ENCODE data around the gene MGME1. TPM values are rescaled to one million over a fixed set of nuclear protein-coding genes. Genes with fewer than 3 reads are reported as not detected.
"Not testable (repeated sequence)": the region's sequence is repeated elsewhere in the genome, so short reads cannot be mapped to it uniquely, and the experiment has no call there.

The MGME1 gene
- polyA plus RNA-seq, 10 donors: 14.8 to 23.6 (median 19.5) TPM

DNA sequence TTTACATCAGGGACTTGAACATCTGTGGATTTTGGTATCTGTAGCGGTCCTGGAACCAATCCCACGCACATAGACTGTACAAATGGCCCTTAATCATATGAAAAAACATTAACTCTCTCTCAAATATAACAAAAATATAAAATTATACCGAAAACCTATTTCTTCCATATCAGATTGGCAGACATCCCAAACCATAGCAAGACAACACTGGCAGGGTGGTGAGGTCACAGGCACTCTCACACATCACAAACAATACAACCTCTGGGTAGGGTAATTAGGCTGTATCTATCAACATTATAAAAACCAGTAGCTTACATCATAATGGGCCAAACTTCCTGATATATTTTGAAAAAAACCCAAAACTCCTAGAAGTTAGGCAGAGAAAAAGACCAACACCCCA lies 48.0 kb downstream of the MGME1 start:
- DNase-seq: no peak

DNA sequence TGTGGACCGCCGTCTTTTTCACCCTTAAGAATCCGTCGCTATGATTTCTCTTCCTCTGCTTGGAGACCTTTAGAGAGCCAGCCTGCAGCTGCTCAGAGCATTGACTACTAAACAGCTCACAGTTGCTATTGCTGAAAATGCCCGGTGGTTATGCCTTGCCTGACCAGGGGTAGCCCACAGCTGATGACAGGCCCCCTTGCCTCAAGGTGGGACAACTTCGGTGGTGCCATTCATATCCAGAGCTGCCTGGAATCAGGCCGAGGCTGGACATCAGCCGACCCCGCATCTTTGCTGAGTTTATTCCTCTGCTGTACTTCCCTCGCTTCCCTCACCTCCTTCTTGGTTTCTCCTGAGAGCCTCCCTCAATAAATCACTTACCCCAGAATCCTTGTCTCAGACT lies 49.3 kb downstream of the MGME1 start:
- DNase-seq: no peak

DNA sequence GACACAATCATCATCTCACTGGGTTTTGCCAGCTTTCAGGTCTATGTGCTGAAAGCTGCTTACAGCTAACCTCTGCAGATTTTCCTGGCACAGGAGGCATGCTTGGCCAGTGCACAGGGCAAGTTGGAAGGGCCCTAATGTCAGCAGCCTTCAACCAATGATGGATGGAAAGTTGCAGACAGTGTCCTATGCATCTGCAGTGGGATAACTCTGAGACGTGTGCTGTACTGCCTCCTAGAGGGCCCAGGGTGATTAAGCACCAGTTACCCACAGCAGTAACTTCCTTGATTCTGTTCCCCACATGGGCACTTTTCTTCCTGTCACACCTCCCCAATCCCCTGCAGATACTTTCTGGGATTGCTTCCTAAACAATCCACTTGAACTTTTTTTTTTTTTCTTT lies 50.2 kb downstream of the MGME1 start:
- DNase-seq: no peak

DNA sequence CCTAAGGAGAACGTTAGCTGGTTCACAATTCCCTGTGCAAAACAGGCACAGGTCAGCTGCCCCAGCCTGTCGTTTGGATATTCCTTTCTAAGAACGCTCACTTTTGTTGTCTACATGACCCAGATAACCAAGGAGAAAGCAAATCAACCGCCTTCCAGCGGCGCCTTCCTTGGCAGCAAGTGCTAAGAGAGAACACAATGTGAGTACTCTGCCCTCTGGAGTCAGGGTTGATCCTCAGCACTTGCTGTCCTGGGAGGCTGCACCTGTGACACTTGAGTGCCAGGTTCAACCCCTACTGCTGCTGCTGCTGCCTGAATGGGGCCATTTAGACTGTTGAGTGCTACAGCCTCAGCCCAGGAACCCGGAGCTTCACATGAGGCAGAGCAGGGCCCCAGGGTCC lies 52.1 kb downstream of the MGME1 start:
- DNase-seq: no peak

DNA sequence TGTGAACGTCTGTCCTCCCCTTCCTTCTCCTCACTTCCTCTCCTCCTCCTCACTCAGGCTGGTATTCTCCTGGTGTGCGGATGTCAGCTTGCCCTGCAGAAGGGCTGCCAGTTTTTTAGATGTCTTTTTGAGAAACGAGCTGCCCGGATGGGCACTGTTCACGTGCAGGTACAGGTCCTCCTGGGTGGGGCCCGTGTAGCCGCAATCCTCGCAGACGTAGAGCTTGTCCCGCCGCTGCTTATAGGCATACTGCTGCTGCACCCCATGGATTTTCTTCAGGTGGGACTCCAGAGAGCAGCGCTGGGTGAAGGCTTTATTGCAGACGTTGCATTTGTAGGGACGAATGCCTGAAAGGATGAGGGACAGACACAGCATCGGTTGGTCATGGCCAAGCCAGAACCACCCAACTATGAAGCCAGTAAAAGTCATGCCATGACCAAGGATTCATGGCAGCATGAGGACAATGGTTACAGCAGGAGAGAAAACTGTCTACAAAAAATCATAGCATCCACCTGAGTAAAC lies 55.8 kb downstream of the MGME1 start:
- no peak for DNase-seq

DNA sequence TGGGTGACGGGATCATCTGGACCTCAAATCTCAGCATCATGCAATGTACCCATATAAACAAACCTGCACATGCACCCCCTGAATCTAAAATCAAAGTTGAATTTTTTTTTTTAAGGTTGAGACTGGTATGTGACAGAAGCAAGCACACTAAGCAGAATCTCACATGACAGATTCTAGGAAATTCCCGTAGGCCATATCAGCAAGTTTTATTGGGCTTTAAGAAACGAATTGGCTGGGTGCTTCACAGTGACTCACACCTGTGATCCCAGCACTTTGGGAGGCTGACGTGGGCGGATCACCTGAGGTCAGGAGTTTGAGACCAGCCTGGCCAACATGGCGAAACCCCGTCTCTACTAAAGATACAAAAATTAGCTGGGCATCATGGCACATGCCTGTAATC lies 58.2 kb downstream of the MGME1 start:
- not testable (repeated sequence) for DNase-seq

DNA sequence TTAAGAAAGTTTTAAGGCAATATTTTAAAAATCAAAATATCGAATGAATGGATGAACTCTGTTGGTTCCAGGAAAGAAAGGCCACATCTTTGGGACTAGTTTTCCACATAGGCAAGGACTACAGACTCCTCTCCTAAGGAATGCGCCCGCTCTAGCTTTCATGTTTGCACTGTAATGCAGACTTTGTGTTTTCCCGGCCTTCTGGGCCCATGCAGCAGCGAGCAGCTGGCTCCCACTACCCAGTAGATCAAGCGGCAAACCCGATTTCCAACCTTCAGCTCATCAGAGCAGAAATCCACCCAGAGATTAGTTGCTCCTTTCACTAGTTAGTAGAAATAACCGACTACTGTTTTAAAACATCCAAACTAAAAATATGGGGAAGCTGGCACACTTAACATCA lies 61.2 kb downstream of the MGME1 start:
- DNase-seq: no peak

DNA sequence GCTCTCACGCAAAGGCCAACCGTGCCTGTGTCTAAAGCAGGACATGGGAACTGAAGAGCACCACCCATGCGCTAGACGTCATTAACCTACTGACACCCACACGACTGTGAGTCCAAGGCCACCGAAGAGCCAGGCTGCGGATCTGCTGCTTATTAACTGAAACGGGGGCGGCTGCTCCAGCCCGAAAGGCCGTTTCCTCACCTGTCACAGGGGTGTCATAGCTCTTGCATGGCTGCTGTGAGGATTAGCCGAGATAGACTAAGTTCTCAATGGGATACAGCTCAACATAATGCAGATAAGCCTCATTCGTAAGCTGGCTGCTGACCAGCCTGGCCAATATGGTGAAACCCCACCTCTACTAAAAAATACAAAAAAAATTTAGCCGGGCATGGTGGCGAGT lies 62.2 kb downstream of the MGME1 start:
- DNase-seq: no peak

DNA sequence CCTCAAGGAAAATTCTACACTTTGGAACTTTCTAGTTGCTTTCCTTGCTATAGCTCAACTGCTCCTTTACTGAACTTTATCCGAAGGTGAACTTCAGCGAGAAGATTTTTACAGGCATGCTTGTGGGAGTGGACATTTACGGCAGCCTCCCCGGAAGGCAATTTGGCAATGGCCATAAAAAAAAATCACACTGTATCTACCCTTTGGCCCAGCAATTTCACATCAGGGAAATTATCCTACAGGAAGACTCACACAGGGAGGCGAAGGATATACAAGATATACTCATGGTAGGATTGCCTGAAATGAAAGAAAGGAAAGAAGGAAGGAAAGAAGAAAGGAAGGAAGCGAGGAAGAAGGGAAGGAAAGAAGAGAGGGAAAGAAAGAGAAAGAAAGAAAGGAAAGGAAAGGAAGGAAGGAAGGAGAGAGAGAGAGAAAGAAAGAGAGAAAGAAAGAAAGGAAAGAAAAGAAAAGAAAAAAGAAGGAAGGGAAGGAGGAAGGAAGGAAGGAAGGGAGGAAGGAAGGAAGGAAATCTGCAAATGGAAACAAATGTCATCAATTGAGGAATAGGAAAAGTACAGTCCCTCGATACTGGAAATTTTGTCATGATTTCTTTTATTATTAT lies 63.2 kb downstream of the MGME1 start:
- DNase-seq: no peak

DNA sequence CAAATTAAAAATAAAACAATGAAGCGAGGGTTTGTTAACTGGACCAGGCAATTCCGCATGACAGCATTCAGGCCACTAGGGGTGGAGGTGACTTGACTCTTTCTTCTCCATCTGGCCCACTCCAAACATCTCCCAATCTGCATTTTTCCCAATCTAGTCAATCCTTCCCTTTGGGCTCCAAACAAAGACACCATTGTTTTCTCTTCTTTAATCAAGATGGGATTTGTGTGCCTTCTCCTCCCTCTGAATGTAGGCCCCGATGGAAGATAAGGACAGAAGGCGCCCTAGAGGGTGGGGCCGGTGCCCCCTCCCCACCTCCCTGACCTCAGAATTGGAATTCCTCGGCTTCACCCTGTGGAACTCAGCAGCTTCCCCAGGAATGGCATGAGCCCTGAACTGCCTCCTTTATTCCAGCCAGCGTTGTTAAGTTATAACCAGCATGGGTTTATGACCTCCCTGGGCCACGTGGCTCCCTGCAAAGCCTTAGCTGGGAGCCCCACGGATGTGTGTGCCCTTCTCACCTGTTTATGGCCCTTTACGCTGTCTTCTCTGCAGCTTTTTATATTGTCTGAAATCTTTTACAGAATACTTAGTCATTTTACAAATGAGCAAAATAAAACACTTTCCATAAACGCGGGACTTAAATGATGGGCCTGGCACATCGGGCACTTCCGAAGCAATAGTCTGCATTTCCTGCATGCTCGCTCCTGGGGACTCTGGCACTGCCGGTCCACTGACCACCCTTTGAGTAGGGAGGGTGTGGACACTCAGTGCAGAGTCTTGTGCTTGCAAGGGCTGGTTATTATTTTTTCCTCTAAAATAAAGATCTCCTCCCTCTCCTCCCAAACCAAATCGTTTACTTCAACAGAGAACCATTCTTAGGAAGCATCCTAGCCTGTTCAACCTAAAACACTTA lies 64.4 kb downstream of the MGME1 start:
- no peak for DNase-seq

DNA sequence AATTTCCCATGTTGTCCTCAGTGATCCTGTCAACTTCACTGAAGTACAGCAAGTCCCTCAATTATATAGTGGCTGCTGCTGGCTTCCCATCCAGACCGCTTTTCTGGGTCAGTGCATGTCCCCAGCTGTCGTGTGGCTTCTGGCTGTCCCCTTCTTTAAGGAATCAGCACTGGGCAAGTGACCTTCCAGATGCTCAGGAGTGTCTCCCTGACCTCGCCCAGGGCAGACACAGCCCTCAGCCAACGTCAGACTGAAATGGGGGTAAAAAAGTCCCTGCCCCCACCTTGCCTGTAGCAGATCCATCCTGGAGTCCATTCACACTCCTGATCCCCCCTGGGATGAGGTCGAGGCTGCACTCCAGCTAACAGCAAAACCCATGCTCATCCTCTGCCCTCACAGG lies 65.2 kb downstream of the MGME1 start:
- DNase-seq: no peak

DNA sequence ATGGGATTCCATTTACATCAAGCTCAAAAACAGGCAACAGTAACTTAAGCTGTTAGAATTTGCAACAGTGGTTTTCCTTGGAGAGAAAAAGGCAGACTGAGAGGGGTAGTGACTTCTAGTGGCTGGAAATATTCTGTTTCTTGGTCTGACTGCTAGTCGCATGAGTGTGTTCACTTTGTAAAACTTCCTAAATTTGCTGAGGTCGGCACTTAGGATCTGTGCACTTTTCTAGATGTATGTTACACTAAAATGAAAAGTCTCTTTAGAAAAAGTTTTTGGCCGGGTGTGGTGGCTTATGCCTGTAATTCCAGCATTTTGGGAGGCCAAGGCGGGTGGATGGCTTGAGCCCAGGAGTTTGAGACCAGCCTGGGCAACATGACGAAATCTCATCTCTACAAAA lies 70.2 kb downstream of the MGME1 start:
- no peak for DNase-seq

Other genes with a start within 250 kb of the MGME1 start
- 100 to 1,000 TPM in 7 of 10 donors, 10 to 100 TPM in 3; 94.6 to 130 (median 107) TPM for gene SNX5, start 224 bp upstream of the MGME1 start, polyA plus RNA-seq (ENCODE audit: insufficient read length in 10 of 10)
- gene OVOL2, start 88.9 kb downstream of the MGME1 start, polyA plus RNA-seq (ENCODE audit: insufficient read length in 10 of 10): 1 to 10 TPM in 1 of 10 donors, under 1 TPM in 1, not detected in 8; 0.92 to 1.2 TPM
- 10 to 100 TPM; 14.7 to 23.0 (median 16.9) TPM for gene KAT14, start 168.8 kb downstream of the MGME1 start, polyA plus RNA-seq (ENCODE audit: insufficient read length in 10 of 10)
- gene PET117, start 168.8 kb downstream of the MGME1 start, polyA plus RNA-seq (ENCODE audit: insufficient read length in 10 of 10): 10 to 100 TPM in 7 of 10 donors, 1 to 10 TPM in 3; 8.8 to 12.2 (median 11.1) TPM

Measured in muscle of back (tissue), 11 donors.